ENCODE results near the gene CUEDC1.

CUEDC1 gene

DNA sequence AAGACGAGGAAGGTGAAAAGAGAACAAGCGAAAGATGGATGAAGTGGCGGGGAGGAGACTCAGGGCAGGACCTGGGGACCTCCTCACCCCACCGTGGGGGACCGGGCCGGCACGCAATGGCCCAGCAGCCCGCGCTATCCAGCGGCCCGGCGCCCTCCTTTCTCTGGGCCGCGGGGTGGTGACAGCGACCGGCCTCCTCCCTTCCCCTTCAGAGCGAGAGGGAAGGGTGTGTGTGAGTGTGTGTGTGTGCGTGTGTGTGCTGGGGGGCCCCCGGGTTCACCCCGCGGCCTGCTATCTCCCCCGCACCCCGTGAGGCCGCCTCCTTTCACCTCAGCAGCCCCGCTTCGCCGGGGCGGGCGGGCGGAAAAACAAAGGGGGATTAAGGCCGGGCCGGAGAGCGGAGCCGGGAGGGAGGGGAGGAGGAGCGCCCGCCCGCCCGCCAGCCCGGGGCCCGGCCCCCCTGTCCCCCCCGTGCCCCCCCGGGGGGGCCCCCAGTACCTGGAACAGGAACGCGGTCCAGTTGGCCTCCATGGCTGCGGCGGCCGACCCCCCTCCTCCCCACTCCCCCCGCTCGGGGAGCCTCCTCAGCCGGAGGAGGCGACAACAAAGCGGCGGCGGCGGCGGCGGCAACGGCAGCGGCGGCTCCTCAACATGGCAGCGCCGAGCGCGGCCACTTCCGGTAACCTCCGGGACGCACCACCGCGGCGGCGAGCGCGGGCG lies 32.5 kb upstream of the CUEDC1 start, which contains the start of gene VEZF1:
Gene VEZF1, minus strand, starts transcription at position 674 of the 720 bp plus-strand sequence. Its CDS starts 143 bp downstream, at position 531.
- no peak for TF ChIP-seq EZH2 (IDR thresholded peaks at IDR 0.05)
- peak; percentile 27; the same call in 1 of the 2 replicates for TF ChIP-seq POLR2AphosphoS5 (IDR thresholded peaks at IDR 0.05; ENCODE audit: borderline replicate concordance, low read depth, low read length)
- Histone ChIP-seq H3K36me3 (ENCODE audit: insufficient read depth, low read length) (peaks cover 23% of the 10 kb centered on the region), H3K9ac (ENCODE audit: insufficient read length) (peak within 1 kb of the TSS; percentile 87), H3K9me3 (ENCODE audit: low read depth, low read length) (no peaks in the 10 kb centered on the region), H3K4me3 (peak within 1 kb of the TSS; percentile 82), H3K27ac (peak within 1 kb of the TSS; percentile 78)
- no peak for DNase-seq (ENCODE audit: low read depth, low spot score)

DNA sequence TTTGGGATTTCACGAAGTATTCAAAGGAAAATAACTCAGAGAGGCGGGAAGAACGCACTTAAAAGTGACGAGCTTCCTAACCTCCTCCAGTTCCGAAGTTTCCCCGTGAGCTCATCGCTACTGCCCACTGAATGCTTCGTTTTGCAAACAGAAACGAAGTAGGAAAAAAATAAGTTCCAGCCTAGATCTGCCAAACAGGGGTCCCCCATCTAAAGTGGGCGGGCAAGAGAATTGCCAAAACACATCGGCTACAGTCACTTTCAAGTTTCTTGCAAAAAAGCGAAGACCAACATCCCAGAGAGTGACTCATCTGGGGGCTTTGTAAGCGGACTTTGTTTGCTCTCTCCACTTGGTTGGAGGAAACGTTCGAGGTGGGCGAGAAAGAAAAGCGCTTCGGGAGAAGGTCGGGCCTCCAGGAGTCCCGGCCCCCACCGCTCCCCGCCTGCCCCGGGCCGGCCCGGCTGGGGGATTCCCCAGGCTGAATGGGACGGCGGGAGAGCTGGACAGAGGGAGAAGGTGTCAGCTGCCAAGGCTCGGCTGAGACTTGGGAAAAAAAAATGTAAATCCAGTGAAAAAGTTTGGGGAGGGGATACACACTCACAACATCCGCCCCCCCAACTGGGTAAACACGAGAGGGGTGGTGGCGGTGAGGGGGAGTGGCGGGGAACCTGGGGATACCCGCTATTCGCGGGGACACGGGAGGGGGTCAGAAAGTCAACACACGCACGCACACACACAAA lies 31.8 kb upstream of the CUEDC1 start:
- H3K27ac ChIP-seq = peak overlapping the region; percentile 78
- TF ChIP-seq EZH2 (IDR thresholded peaks at IDR 0.05) = no peak
- no peak for TF ChIP-seq FOXP2 (optimal IDR thresholded peaks at IDR 0.05; ENCODE audit: control extremely low read depth, extremely low read length, insufficient read depth)
- no peak for TF ChIP-seq POLR2AphosphoS5 (IDR thresholded peaks at IDR 0.05; ENCODE audit: borderline replicate concordance, low read depth, low read length)
- no peaks in the 10 kb centered on the region for H3K9me3 ChIP-seq (ENCODE audit: low read depth, low read length)
- H3K4me3 ChIP-seq = peak overlapping the region; percentile 82
- DNase-seq (ENCODE audit: low read depth, low spot score) = no peak
- peak overlapping the region; percentile 87 for H3K9ac ChIP-seq (ENCODE audit: insufficient read length)
- H3K36me3 ChIP-seq (ENCODE audit: insufficient read depth, low read length) = peaks cover 31% of the 10 kb centered on the region

DNA sequence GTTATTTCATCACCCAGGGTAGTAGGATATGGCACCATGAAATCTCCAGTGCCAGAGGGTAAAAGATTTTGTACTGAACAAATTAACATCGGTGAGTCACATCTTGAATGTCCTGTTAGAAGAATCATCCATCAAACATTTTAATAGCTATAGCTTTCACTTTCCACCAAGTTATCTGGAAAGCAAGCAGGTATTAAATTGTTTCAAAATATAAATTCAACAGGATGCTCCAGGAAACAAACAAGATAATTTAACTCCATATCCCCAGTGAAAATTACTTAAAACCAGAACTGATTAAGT lies 30.4 kb upstream of the CUEDC1 start:
- no peak for TF ChIP-seq POLR2AphosphoS5 (IDR thresholded peaks at IDR 0.05; ENCODE audit: borderline replicate concordance, low read depth, low read length)
- TF ChIP-seq EZH2 (IDR thresholded peaks at IDR 0.05) = no peak
- TF ChIP-seq FOXP2 (optimal IDR thresholded peaks at IDR 0.05; ENCODE audit: control extremely low read depth, extremely low read length, insufficient read depth) = no peak
- Histone ChIP-seq H3K9me3 (ENCODE audit: low read depth, low read length) (no peaks in the 10 kb centered on the region), H3K27ac (peak overlapping the region; percentile 78), H3K4me3 (peak overlapping the region; percentile 82), H3K9ac (ENCODE audit: insufficient read length) (peak overlapping the region; percentile 87), H3K36me3 (ENCODE audit: insufficient read depth, low read length) (peaks cover 44% of the 10 kb centered on the region)
- no peak for DNase-seq (ENCODE audit: low read depth, low spot score)

DNA sequence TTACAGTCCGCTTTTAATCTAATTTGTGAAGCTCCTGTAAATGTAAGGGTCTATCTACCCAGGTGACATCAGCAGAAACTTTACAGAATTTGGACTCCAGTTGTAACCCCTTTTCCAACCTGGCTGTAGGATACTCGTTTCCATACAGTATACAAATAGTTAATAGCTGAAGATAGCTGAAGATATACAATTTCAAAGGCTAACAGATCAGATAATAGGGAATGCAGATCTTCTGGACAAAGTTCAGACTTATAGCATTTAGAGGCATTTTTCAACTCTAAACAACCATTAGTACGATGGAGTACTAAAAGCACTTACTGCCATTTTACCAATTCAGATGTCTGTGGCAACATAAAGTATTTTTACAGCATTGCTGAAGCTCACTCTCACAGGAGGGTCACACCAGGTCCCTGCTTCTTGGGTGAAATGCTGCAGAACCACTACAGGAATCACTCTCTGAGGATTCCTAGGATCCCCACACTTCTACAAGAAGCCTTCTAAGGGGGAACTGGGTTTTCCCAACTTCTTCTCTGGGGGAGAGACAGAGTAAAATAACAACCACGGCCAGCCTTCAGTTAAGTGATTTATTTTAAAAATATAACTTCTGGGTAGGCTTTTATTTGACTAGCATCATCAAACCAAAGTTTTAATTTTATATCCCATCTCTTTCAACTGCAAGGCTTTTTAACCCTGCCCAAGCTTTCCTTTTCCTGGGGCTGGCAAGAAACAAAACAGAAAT lies 29.9 kb upstream of the CUEDC1 start:
- Histone ChIP-seq H3K9me3 (ENCODE audit: low read depth, low read length) (no peaks in the 10 kb centered on the region), H3K36me3 (ENCODE audit: insufficient read depth, low read length) (peaks cover 50% of the 10 kb centered on the region), H3K27ac (peak overlapping the region; percentile 78), H3K4me3 (peak overlapping the region; percentile 82), H3K9ac (ENCODE audit: insufficient read length) (peak overlapping the region; percentile 87)
- no peak for DNase-seq (ENCODE audit: low read depth, low spot score)
- TF ChIP-seq POLR2AphosphoS5 (IDR thresholded peaks at IDR 0.05; ENCODE audit: borderline replicate concordance, low read depth, low read length) = no peak
- TF ChIP-seq EZH2 (IDR thresholded peaks at IDR 0.05) = no peak
- no peak for TF ChIP-seq FOXP2 (optimal IDR thresholded peaks at IDR 0.05; ENCODE audit: control extremely low read depth, extremely low read length, insufficient read depth)

DNA sequence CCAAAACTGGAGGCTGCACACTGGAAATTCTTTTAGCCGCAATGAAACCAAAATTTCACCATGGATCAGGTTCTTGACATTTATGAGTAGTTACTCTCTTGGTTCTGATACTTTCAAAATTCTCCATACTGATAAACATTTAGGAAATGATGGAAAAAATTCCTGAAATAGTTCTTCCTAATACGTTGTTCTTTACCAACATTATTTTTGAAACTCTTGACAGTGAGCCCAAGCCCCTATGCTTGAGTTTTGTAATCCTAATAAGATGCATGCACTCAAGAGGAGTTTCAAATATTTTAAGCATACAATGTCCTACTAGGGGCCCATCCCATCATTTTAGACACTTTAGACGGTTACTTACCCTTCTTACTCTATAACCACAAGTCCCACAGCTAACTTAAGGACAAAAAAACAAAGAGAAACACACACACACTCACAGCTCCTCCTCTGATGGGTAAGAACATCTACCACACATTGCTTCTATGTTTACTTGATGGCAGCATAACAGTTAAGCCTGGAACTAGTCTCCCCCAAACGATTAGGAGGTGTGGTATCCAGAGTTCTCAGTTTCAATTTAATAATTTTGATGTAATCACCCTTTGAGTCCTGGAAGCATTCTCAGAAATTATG lies 29.2 kb upstream of the CUEDC1 start:
- TF ChIP-seq POLR2AphosphoS5 (IDR thresholded peaks at IDR 0.05; ENCODE audit: borderline replicate concordance, low read depth, low read length) (no peak), EZH2 (IDR thresholded peaks at IDR 0.05) (no peak), FOXP2 (optimal IDR thresholded peaks at IDR 0.05; ENCODE audit: control extremely low read depth, extremely low read length, insufficient read depth) (no peak)
- no peaks in the 10 kb centered on the region for H3K9me3 ChIP-seq (ENCODE audit: low read depth, low read length)
- peaks cover 57% of the 10 kb centered on the region for H3K36me3 ChIP-seq (ENCODE audit: insufficient read depth, low read length)
- H3K27ac ChIP-seq = peak overlapping the region; percentile 78
- peak overlapping the region; percentile 82 for H3K4me3 ChIP-seq
- peak overlapping the region; percentile 87 for H3K9ac ChIP-seq (ENCODE audit: insufficient read length)
- no peak for DNase-seq (ENCODE audit: low read depth, low spot score)

DNA sequence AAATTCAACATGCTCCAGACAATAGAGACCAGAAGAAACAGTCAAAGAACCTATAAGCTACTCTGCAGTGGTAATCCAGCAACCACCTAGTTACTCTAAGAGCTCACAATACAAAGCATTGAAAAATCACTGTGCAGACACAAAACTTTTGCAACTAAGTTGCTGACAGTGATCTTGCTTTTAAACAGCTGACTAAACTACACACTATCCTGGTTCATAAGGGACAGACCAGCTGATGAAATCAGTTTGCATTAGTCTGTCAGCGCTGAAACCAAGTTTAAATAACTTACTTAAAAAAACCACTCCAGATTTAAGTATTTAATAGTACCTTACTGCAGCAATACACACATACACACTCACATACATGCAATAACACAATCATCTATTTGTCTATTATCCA lies 28.2 kb upstream of the CUEDC1 start:
- no peak for DNase-seq (ENCODE audit: low read depth, low spot score)
- TF ChIP-seq POLR2AphosphoS5 (IDR thresholded peaks at IDR 0.05; ENCODE audit: borderline replicate concordance, low read depth, low read length) (no peak), FOXP2 (optimal IDR thresholded peaks at IDR 0.05; ENCODE audit: control extremely low read depth, extremely low read length, insufficient read depth) (no peak), EZH2 (IDR thresholded peaks at IDR 0.05) (no peak)
- Histone ChIP-seq H3K27ac (no peak overlapping the region), H3K4me3 (no peak overlapping the region), H3K9ac (ENCODE audit: insufficient read length) (no peak overlapping the region), H3K9me3 (ENCODE audit: low read depth, low read length) (no peaks in the 10 kb centered on the region), H3K36me3 (ENCODE audit: insufficient read depth, low read length) (peaks cover 66% of the 10 kb centered on the region)

DNA sequence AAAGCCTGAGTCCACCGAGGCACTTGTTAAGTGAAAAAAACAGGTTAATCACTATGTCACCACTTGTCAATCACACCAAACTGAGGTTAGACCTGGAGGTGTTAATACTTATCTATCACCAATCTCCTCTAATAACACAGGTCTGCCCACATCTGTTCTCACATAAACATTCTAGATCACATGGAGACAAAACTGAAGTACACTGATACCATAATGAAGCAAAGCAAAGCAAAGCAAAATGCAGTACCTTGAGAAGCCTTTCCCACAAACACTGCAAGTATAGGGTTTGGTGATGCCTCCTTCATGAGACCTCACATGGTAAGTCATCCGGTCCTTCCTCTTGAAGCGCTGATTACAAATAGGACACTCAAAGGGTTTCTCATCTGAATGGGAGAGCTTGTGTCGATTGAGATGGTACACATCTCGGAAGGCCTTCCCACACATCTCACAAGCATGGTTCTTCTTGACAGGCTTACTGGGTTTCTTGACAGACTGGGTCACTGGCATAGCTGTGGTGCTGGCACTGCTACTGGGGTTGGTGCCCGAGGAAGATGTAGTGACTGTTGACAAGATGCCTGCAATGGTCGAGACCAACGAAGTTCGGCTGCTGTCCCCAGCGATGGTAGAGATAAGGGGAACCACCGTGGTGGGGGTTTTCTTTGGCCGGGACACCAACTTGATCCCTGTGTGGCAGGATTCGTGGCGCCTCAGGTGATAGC lies 27.4 kb upstream of the CUEDC1 start:
- Histone ChIP-seq H3K36me3 (ENCODE audit: insufficient read depth, low read length) (peaks cover 74% of the 10 kb centered on the region), H3K9ac (ENCODE audit: insufficient read length) (no peak overlapping the region), H3K27ac (no peak overlapping the region), H3K9me3 (ENCODE audit: low read depth, low read length) (no peaks in the 10 kb centered on the region), H3K4me3 (no peak overlapping the region)
- DNase-seq (ENCODE audit: low read depth, low spot score) = no peak
- no peak for TF ChIP-seq EZH2 (IDR thresholded peaks at IDR 0.05)
- TF ChIP-seq FOXP2 (optimal IDR thresholded peaks at IDR 0.05; ENCODE audit: control extremely low read depth, extremely low read length, insufficient read depth) = no peak
- no peak for TF ChIP-seq POLR2AphosphoS5 (IDR thresholded peaks at IDR 0.05; ENCODE audit: borderline replicate concordance, low read depth, low read length)
